ENCODE results near the gene MALT1. TPM values are rescaled to one million over a fixed set of nuclear protein-coding genes. Genes with fewer than 3 reads are reported as not detected.
"Not testable (repeated sequence)": the region's sequence is repeated elsewhere in the genome, so short reads cannot be mapped to it uniquely, and the experiment has no call there.

Gene MALT1
- polyA plus RNA-seq, 3 donors, result 18.3 to 24.9 (median 23.8) TPM

DNA sequence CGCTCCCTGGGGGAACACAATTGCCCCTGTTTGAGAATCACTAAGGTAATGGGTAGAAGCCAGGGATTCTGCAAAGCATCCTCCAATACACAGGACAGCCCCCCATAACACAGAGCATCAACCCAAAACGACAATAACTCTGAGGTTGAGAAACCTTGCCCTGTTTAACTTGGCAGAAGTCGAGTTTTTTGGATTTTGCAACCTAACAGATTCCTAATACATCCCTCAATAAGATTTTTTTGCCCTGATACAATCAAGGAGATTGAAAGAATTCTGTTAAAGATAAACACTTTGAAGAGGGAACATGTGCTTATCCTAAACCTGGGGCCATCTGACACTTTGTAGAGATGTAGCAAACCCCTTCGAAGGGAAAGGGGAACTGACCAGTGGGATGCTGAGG lies 100.9 kb downstream of the MALT1 start:
- no peaks in the 10 kb centered on the region for H3K9me3 ChIP-seq (replicated peaks in 1 of 2; ENCODE audit: control insufficient read depth in 1 of 2, insufficient read depth in 1 of 2, low read length in 2 of 2)
- Mint-ChIP-seq H3K4me3 (no peak overlapping the region), H3K27me3 (ENCODE audit: low read depth in 3 of 3) (peaks cover 18 to 27% (median 19%) of the 10 kb centered on the region in 3 donors), H3K36me3 (no peaks in the 10 kb centered on the region), H3K4me1 (peaks cover 10% of the 10 kb centered on the region), H3K9me3 (peaks cover 0 to 3% (median 0%) of the 10 kb centered on the region in 7 donors), H3K27ac (peak overlapping the region in 1 of 7 donors; percentile 29)
- no peaks in the 10 kb centered on the region for H3K36me3 ChIP-seq (replicated peaks in 1 of 2; ENCODE audit: control insufficient read depth in 1 of 2, insufficient read depth in 2 of 2, low read length in 2 of 2)
- H3K9ac ChIP-seq (ENCODE audit: insufficient read depth, low read length, poor library complexity, severe bottlenecking), result no peak overlapping the region
- H3K79me2 ChIP-seq (ENCODE audit: insufficient read depth, low read length), result no peaks in the 10 kb centered on the region
- 70% methylated on average over 2 of the region's 4 CpGs for WGBS (ENCODE audit: insufficient coverage)
- no peak for TF ChIP-seq CTCF (IDR thresholded peaks at IDR 0.05)
- intact Hi-C loops (cut with micrococcal nuclease), result no loop called here
- H3K27ac ChIP-seq (ENCODE audit: low read depth in 1 of 2, low read length in 2 of 2), result no peak overlapping the region
- H3K4me2 ChIP-seq (replicated peaks; ENCODE audit: extremely low read depth, low read length, poor library complexity, severe bottlenecking), result no peak overlapping the region
- H3K4me3 ChIP-seq (replicated peaks in 1 of 3; ENCODE audit: low read depth in 2 of 3, low read length in 3 of 3), result no peak overlapping the region
- H2AFZ ChIP-seq (ENCODE audit: insufficient read depth, low read depth, low read length, poor library complexity, severe bottlenecking), result no peak overlapping the region
- peaks cover 0 to 24% of the 10 kb centered on the region in 2 donors for H3K27me3 ChIP-seq (ENCODE audit: control insufficient read depth in 2 of 2, insufficient read depth in 2 of 2, low read length in 2 of 2)
- no peaks in the 10 kb centered on the region for H4K20me1 ChIP-seq (ENCODE audit: insufficient read depth, low read length)
- no peak for DNase-seq
- peaks cover 0 to 4% of the 10 kb centered on the region in 2 donors for H3K4me1 ChIP-seq (ENCODE audit: control insufficient read depth in 1 of 2, insufficient read depth in 2 of 2, low read length in 2 of 2)

- H3K4me1 Mint-ChIP-seq, result no peaks in the 10 kb centered on the region
- no peak overlapping the region for H3K4me3 ChIP-seq (replicated peaks in 1 of 3; ENCODE audit: low read depth in 2 of 3, low read length in 3 of 3)
- no peak overlapping the region for H3K9ac ChIP-seq (ENCODE audit: insufficient read depth, low read length, poor library complexity, severe bottlenecking)
- no peak overlapping the region for H3K27ac ChIP-seq (ENCODE audit: low read depth in 1 of 2, low read length in 2 of 2)
- H3K79me2 ChIP-seq (ENCODE audit: insufficient read depth, low read length), result no peaks in the 10 kb centered on the region
- WGBS (ENCODE audit: insufficient coverage), result 100% methylated on average over 1 of the region's 3 CpGs
- H3K4me2 ChIP-seq (replicated peaks; ENCODE audit: extremely low read depth, low read length, poor library complexity, severe bottlenecking), result no peak overlapping the region
- no peaks in the 10 kb centered on the region for H3K9me3 ChIP-seq (replicated peaks in 1 of 2; ENCODE audit: control insufficient read depth in 1 of 2, insufficient read depth in 1 of 2, low read length in 2 of 2)
- no peaks in the 10 kb centered on the region for H3K36me3 Mint-ChIP-seq
- H4K20me1 ChIP-seq (ENCODE audit: insufficient read depth, low read length), result no peaks in the 10 kb centered on the region
- no peak overlapping the region for H3K4me3 Mint-ChIP-seq
- H3K4me1 ChIP-seq (ENCODE audit: control insufficient read depth in 1 of 2, insufficient read depth in 2 of 2, low read length in 2 of 2), result no peaks in the 10 kb centered on the region
- peaks cover 0 to 1% (median 0%) of the 10 kb centered on the region in 7 donors for H3K9me3 Mint-ChIP-seq
- no peaks in the 10 kb centered on the region for H3K27me3 ChIP-seq (ENCODE audit: control insufficient read depth in 2 of 2, insufficient read depth in 2 of 2, low read length in 2 of 2)
- no peak for DNase-seq
- H3K27me3 Mint-ChIP-seq (ENCODE audit: low read depth in 3 of 3), result peaks cover 0 to 2% (median 0%) of the 10 kb centered on the region in 3 donors
- no peak overlapping the region for H2AFZ ChIP-seq (ENCODE audit: insufficient read depth, low read depth, low read length, poor library complexity, severe bottlenecking)
- no peak for TF ChIP-seq CTCF (IDR thresholded peaks at IDR 0.05)
- no peak overlapping the region for H3K27ac Mint-ChIP-seq
- intact Hi-C loops (cut with micrococcal nuclease), result no loop called here
- no peaks in the 10 kb centered on the region for H3K36me3 ChIP-seq (replicated peaks in 1 of 2; ENCODE audit: control insufficient read depth in 1 of 2, insufficient read depth in 2 of 2, low read length in 2 of 2)
Observed at GRCh38 chr18:58776084-58776483, 104.8 kb downstream of the MALT1 start.

DNA sequence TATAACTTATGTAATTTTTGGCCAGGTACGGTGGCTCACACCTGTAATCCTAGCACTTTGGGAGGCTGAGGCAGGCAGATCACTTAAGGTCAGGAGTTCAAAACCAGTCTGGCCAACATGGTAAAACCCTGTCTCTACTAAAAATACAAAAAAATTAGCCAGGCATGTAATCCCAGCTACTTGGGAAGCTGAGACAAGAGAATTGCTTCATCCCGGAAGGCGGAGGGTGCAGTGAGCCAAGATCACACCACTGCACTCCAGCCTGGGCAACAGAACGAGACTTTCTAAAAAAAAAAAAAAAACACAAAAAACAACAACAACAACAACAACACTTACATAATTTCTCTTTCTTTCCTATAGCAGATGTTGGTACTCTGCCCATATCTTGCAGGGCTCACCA lies 105.3 kb downstream of the MALT1 start:
- H3K4me1 Mint-ChIP-seq; H3K36me3 Mint-ChIP-seq; H3K4me1 ChIP-seq (ENCODE audit: control insufficient read depth in 1 of 2, insufficient read depth in 2 of 2, low read length in 2 of 2); DNase-seq; H3K27me3 ChIP-seq (ENCODE audit: control insufficient read depth in 2 of 2, insufficient read depth in 2 of 2, low read length in 2 of 2); H3K4me2 ChIP-seq (replicated peaks; ENCODE audit: extremely low read depth, low read length, poor library complexity, severe bottlenecking); H3K9ac ChIP-seq (ENCODE audit: insufficient read depth, low read length, poor library complexity, severe bottlenecking); H3K36me3 ChIP-seq (replicated peaks in 1 of 2; ENCODE audit: control insufficient read depth in 1 of 2, insufficient read depth in 2 of 2, low read length in 2 of 2); H3K27ac Mint-ChIP-seq; intact Hi-C loops (cut with micrococcal nuclease); H3K79me2 ChIP-seq (ENCODE audit: insufficient read depth, low read length); H3K9me3 Mint-ChIP-seq; H3K9me3 ChIP-seq (replicated peaks in 1 of 2; ENCODE audit: control insufficient read depth in 1 of 2, insufficient read depth in 1 of 2, low read length in 2 of 2); H3K4me3 ChIP-seq (replicated peaks in 1 of 3; ENCODE audit: low read depth in 2 of 3, low read length in 3 of 3); H4K20me1 ChIP-seq (ENCODE audit: insufficient read depth, low read length); H3K27ac ChIP-seq (ENCODE audit: low read depth in 1 of 2, low read length in 2 of 2); H2AFZ ChIP-seq (ENCODE audit: insufficient read depth, low read depth, low read length, poor library complexity, severe bottlenecking); H3K4me3 Mint-ChIP-seq; H3K27me3 Mint-ChIP-seq (ENCODE audit: low read depth in 3 of 3): not testable (repeated sequence)
- no CpG with 5 or more reads among the region's 4 CpGs for WGBS (ENCODE audit: insufficient coverage)

Data from CD14-positive monocyte (primary cell).